NCI-H226 (cell line): ENCODE data around the gene EIF1B.

Experiments
- DNase-seq: peaks from one replicate; pipeline ENCODE4 v3.0.0-alpha.2; 2015

The EIF1B gene

GRCh38 chr3:40309925-40310695, 603 bp downstream of the EIF1B start:
- DNase-seq = no peak

GRCh38 chr3:40310705-40311104, 1.2 kb downstream of the EIF1B start:
- no peak for DNase-seq

GRCh38 chr3:40312661-40313226, 3.2 kb downstream of the EIF1B start:
- no peak for DNase-seq

GRCh38 chr3:40313975-40314860, 4.7 kb downstream of the EIF1B start:
- DNase-seq = no peak

- peak; percentile 12 for DNase-seq
Measured at GRCh38 chr3:40317061-40317855, 7.8 kb downstream of the EIF1B start.

- no peak for DNase-seq
Measured at GRCh38 chr3:40321818-40322217, 12.3 kb downstream of the EIF1B start.

- no peak for DNase-seq
Measured at GRCh38 chr3:40323946-40324345, 14.4 kb downstream of the EIF1B start.

- DNase-seq = no peak
Measured at GRCh38 chr3:40324621-40325020, 15.1 kb downstream of the EIF1B start.

GRCh38 chr3:40325465-40325864, 16.0 kb downstream of the EIF1B start:
- DNase-seq = no peak

GRCh38 chr3:40328374-40328773, 18.9 kb downstream of the EIF1B start:
- no peak for DNase-seq

- DNase-seq = no peak
Measured at GRCh38 chr3:40329071-40329470, 19.6 kb downstream of the EIF1B start.

- DNase-seq = no peak
Measured at GRCh38 chr3:40332684-40333083, 23.2 kb downstream of the EIF1B start.

GRCh38 chr3:40333416-40333815, 23.9 kb downstream of the EIF1B start:
- no peak for DNase-seq

- DNase-seq = no peak
Measured at GRCh38 chr3:40333852-40334251, 24.3 kb downstream of the EIF1B start.

GRCh38 chr3:40336101-40336500, 26.6 kb downstream of the EIF1B start:
- no peak for DNase-seq

GRCh38 chr3:40336511-40337135, 27.1 kb downstream of the EIF1B start:
- DNase-seq = no peak

- no peak for DNase-seq
Measured at GRCh38 chr3:40337136-40338108, 27.9 kb downstream of the EIF1B start.

GRCh38 chr3:40339871-40340270, 30.4 kb downstream of the EIF1B start:
- no peak for DNase-seq

GRCh38 chr3:40340541-40341170, 31.1 kb downstream of the EIF1B start:
- no peak for DNase-seq

- DNase-seq = no peak
Measured at GRCh38 chr3:40341671-40342070, 32.2 kb downstream of the EIF1B start.

- DNase-seq = no peak
Measured at GRCh38 chr3:40350529-40350928, 41.0 kb downstream of the EIF1B start.
